ENCODE data around the gene DTWD1.

Gene DTWD1

GRCh38 chr15:49624056-49624455 lies 3.2 kb downstream of the DTWD1 start:
- H3K36me3 ChIP-seq (ENCODE audit: control insufficient read depth, low read length) = peaks cover 43% of the 10 kb centered on the region
- H3K27me3 ChIP-seq (ENCODE audit: control insufficient read depth, low read length) = no peaks in the 10 kb centered on the region
- peaks cover 47% of the 10 kb centered on the region for H3K79me2 ChIP-seq (ENCODE audit: control insufficient read depth, low read length)
- H4K20me1 ChIP-seq (ENCODE audit: control insufficient read depth, insufficient read depth, low read depth, low read length) = no peaks in the 10 kb centered on the region
- H3K27ac ChIP-seq (ENCODE audit: low read depth, low read length) = no peak overlapping the region
- H3K4me2 ChIP-seq (ENCODE audit: low read length) = no peak overlapping the region
- no peaks in the 10 kb centered on the region for H3K9me2 ChIP-seq (replicated peaks; ENCODE audit: control insufficient read depth, low read length)
- no peak for TF ChIP-seq CTCF (IDR thresholded peaks at IDR 0.05; ENCODE audit: low read depth, low read length, poor library complexity, severe bottlenecking)
- TF ChIP-seq EZH2phosphoT487 (IDR thresholded peaks at IDR 0.05; ENCODE audit: borderline replicate concordance, low read length) = no peak
- peaks cover 17% of the 10 kb centered on the region for H3K4me1 ChIP-seq (ENCODE audit: control insufficient read depth, low read length)
- H3K9me3 ChIP-seq (ENCODE audit: control insufficient read depth, insufficient read depth, low read length) = peaks cover 4% of the 10 kb centered on the region
- no peak overlapping the region for H3K4me3 ChIP-seq (ENCODE audit: low read length)
- no peaks in the 10 kb centered on the region for H3F3A ChIP-seq (ENCODE audit: control insufficient read depth, insufficient read depth)

- Histone ChIP-seq H3K79me2 (ENCODE audit: control insufficient read depth, low read length) (peaks cover 41% of the 10 kb centered on the region), H3K36me3 (ENCODE audit: control insufficient read depth, low read length) (peaks cover 43% of the 10 kb centered on the region)
These were observed 4.7 kb downstream of the DTWD1 start for GRCh38 chr15:49625460-49626036.

GRCh38 chr15:49627407-49627877 lies 6.6 kb downstream of the DTWD1 start:
- peaks cover 4% of the 10 kb centered on the region for H3K9me3 ChIP-seq (ENCODE audit: control insufficient read depth, insufficient read depth, low read length)
- TF ChIP-seq CTCF (IDR thresholded peaks at IDR 0.05; ENCODE audit: low read depth, low read length, poor library complexity, severe bottlenecking) = no peak
- no peak for TF ChIP-seq EZH2phosphoT487 (IDR thresholded peaks at IDR 0.05; ENCODE audit: borderline replicate concordance, low read length)
- H3K27ac ChIP-seq (ENCODE audit: low read depth, low read length) = no peak overlapping the region
- no peak overlapping the region for H3K4me2 ChIP-seq (ENCODE audit: low read length)
- H3K9me2 ChIP-seq (replicated peaks; ENCODE audit: control insufficient read depth, low read length) = no peaks in the 10 kb centered on the region
- H3K4me1 ChIP-seq (ENCODE audit: control insufficient read depth, low read length) = no peaks in the 10 kb centered on the region
- H3K36me3 ChIP-seq (ENCODE audit: control insufficient read depth, low read length) = peaks cover 43% of the 10 kb centered on the region
- H3K27me3 ChIP-seq (ENCODE audit: control insufficient read depth, low read length) = no peaks in the 10 kb centered on the region
- no peak overlapping the region for H3K4me3 ChIP-seq (ENCODE audit: low read length)
- H3K79me2 ChIP-seq (ENCODE audit: control insufficient read depth, low read length) = peaks cover 25% of the 10 kb centered on the region
- H4K20me1 ChIP-seq (ENCODE audit: control insufficient read depth, insufficient read depth, low read depth, low read length) = no peaks in the 10 kb centered on the region
- H3F3A ChIP-seq (ENCODE audit: control insufficient read depth, insufficient read depth) = no peaks in the 10 kb centered on the region

More at GRCh38 chr15:49625460-49626036, 4.7 kb downstream of the DTWD1 start:
- peaks cover 4% of the 10 kb centered on the region for H3K9me3 ChIP-seq (ENCODE audit: control insufficient read depth, insufficient read depth, low read length)
- no peaks in the 10 kb centered on the region for H3K27me3 ChIP-seq (ENCODE audit: control insufficient read depth, low read length)
- no peaks in the 10 kb centered on the region for H3F3A ChIP-seq (ENCODE audit: control insufficient read depth, insufficient read depth)
- H4K20me1 ChIP-seq (ENCODE audit: control insufficient read depth, insufficient read depth, low read depth, low read length) = no peaks in the 10 kb centered on the region
- peaks cover 8% of the 10 kb centered on the region for H3K4me1 ChIP-seq (ENCODE audit: control insufficient read depth, low read length)
- H3K4me2 ChIP-seq (ENCODE audit: low read length) = no peak overlapping the region
- no peak overlapping the region for H3K27ac ChIP-seq (ENCODE audit: low read depth, low read length)
- TF ChIP-seq EZH2phosphoT487 (IDR thresholded peaks at IDR 0.05; ENCODE audit: borderline replicate concordance, low read length) (no peak), CTCF (IDR thresholded peaks at IDR 0.05; ENCODE audit: low read depth, low read length, poor library complexity, severe bottlenecking) (no peak)
- no peaks in the 10 kb centered on the region for H3K9me2 ChIP-seq (replicated peaks; ENCODE audit: control insufficient read depth, low read length)
- no peak overlapping the region for H3K4me3 ChIP-seq (ENCODE audit: low read length)
